NCI-H187 (cell line): ENCODE measurements around the gene C11orf42.
"Not testable (repeated sequence)": the region's sequence is repeated elsewhere in the genome, so short reads cannot be mapped to it uniquely, and the experiment has no call there.

ENCODE experiments used
- DNase-seq, 2 experiments: peaks; one replicate each; lab custom pipeline; 2025; lab: John Stamatoyannopoulos, UW

Gene C11orf42

GRCh38 chr11:6223854-6224253 is 18.5 kb downstream of the C11orf42 start:
- DNase-seq = no peak

DNA sequence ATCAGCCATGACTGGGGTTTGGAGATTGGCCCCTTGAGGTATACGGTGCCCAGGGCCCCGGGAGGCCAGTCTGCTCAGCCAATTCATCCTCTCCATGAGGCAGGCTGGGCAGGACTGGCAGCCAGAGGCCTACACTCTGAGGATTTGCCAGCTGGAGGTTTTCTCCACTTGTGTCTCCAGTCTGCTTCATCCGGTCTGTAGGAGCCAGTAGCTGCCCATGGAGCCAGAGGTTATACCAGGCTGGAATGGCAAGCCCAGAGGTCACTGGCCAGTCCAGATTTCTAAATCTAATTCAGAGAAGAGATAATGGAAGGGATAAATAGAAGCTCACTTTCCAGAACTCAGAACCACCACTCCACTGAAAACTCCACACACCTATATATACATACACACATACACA is 19.1 kb downstream of the C11orf42 start:
- DNase-seq = no peak

DNA sequence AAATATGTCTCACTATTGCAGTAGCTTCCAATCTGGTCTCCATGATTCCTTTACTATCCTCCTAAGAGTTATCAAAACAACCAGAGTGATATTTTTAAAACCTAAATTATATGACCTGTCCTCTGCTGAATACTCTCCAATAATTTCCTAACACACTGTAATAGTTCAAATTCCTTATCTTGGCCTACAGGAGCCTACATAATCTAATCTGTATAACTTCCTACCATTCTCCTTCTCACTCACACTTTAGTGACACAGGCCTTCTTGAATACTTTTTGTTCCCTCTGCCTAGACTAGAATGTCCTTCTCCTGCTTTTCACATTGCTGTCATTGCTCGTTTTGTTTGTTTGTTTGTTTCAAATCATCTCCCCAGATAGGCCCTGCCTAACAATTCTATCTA is 19.7 kb downstream of the C11orf42 start:
- no peak for DNase-seq

DNA sequence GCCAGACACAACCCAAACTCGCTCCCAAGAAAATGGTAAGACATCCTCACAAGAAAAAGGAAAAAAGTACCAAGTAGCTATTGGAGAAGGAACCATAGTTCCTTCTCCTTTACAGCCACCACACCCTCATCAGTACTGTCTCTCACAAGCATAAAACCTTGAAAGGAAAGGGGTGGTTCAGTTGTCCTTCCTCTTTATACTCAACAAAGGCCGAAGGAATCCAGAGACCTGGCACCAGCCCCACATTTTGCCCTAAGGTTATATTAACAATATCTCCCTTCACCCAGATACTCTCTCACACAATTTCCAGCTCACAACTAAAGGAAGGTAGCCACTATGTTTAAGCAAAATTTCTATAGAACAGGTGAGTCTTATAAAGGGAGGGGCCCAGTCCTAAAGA is 20.5 kb downstream of the C11orf42 start:
- no peak for DNase-seq

DNA sequence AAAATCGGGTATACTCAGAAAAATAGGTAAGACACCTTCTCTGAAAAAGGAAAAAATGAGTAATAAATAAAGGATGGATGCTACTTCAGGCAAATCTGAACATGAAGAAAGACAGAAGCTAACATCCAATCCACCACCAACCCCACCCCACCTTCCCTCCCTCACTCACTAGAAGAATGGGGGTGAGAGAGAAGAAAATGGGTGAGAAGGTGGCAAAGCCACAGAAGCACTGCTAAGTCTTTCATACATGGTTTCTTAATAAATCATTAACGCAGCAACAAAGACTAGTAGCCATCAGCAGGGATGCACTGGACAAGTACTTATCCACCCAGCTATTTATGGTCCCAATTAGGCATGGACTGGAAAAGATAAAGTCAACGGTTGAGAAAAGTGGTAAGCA is 23.2 kb downstream of the C11orf42 start:
- DNase-seq = no peak

- DNase-seq = no peak
Observed at GRCh38 chr11:6229911-6230310, 24.6 kb downstream of the C11orf42 start.

- no peak for DNase-seq
Observed at GRCh38 chr11:6232899-6233298, 27.5 kb downstream of the C11orf42 start.

- no peak for DNase-seq
Observed at GRCh38 chr11:6233984-6234386, 28.6 kb downstream of the C11orf42 start.

DNA sequence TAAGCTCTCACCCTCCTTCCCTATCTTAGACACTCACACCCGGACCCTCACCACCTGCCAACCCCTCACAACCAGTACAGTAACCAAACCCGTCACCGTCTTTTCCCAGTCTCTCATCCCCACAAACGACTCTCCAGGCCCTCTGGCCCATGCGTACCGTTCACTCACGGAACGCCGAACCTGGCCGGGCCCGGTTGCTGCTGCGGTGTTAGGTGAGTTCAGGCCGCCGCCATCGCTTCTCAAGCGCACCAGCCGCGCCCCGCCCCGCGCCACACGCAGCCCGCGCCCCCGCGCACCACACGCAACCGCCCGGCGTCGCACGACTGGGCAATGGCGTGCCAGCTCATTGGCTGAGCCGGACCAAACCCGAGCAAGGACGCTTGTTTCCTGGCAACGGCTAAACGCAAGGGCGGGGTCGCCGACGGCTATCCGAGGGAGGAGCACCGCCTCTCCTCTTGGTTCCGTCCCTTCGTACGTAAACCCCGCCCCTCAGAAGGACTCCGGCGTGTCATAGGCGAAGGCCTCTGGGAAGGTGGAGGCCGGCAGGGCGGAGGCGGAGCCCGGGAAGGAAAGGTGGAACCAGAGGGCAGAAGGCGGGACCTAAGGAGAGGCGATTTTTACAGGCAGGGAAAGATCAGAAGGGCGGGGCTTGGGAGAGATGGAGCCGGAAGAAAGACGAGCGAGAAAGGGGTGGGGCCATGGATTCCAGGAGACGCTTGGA is 29.2 kb downstream of the C11orf42 start, which contains the start of gene FHIP1B:
TSS of gene FHIP1B (minus strand) at position 250 of the 721 bp plus-strand sequence. CDS start 10,120 bp downstream, outside the sequence.
- DNase-seq = peak; percentile 98 to 100

GRCh38 chr11:6237266-6237665 is 31.9 kb downstream of the C11orf42 start:
- DNase-seq = no peak

DNA sequence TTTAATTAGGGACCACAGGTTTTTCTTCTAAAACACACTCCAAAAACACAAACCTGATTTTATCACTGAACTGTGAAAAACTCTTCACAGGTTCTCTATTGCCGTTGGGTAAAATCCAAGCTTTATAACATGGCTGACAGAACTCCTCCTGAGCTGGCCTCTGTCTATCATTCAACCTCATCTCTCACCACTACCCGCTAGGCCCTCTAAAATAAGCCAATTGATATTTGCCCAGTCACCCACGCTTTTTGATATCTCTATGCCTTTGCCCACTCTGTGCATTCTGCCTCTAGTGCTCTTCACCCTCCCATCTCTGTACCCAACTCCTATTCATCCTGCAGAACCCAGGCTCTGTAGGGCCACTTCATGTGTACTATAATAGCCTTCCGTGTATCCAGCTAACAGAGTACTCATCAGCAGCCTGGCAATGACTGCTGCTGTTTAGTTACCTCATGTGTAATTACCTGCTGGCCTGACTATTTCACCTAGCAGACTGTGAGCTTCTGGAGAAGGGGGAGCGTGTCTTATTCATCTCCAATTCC is 32.5 kb downstream of the C11orf42 start:
- no peak for DNase-seq

DNA sequence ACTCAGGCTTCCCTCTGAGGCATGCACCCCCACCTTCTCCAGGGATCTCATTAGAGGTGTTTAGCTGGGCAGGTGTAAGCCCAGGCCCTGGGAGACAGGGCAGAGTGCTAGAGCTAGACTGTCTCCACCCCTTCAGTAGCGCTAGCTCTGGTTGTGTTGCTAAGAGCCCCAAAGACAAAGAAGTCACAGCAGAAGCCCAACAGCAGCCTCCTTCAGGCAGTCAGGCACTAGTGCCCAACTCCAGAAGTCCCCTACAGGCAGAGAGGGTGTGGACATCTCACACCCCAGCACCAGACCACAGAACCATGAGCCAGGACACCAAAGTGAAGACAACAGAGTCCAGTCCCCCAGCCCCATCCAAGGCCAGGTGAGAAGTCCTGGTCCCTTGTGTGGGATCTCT is 33.5 kb downstream of the C11orf42 start, which contains the start of gene CNGA4:
TSS of gene CNGA4 (plus strand) at position 188 of the 400 bp plus-strand sequence. CDS start at position 306, 118 bp downstream.
- DNase-seq = no peak

- DNase-seq = no peak
Observed at GRCh38 chr11:6240139-6240538, 34.8 kb downstream of the C11orf42 start.

DNA sequence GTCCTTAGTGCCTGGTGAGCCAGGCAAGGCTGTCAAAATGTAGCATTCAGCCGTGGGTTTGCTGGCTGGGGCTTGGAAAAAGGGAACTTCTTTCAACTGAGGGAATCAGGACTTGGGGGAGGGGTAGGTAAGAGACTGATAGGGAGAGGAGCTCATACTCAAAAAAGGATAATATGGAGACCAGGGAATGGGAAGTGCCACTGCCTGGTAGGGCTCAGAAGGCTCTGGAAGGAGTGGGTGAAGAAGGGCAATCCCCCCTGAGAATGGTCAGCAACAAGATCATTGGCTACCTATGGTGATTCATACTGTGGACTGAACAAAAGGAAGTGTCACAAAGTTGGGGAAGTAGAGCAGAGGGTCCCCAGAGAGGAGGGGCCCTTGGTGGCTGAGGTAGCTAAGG is 35.4 kb downstream of the C11orf42 start:
- no peak for DNase-seq

- no peak for DNase-seq
Observed at GRCh38 chr11:6241316-6241715, 36.0 kb downstream of the C11orf42 start.

- DNase-seq = no peak
Observed at GRCh38 chr11:6245536-6245935, 40.2 kb downstream of the C11orf42 start.

DNA sequence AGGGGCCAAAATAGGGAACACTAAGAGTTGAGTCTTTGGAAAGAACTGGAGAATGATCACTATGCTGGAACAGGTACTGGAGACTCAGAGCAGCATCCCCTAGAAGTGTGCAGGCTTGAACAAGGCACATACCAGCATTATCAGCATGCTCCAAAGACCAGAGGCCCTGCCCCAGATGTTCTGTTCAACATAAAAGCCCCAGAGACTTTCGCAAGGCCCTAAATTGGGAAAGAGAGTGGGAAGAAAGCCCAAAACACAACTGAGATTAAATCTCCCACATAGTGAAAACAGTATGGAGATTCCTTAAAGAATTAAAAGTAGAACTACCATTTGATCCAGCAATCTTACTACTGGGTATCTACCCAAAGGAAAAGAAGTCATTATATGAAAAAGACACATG is 42.9 kb downstream of the C11orf42 start:
- no peak for DNase-seq

- DNase-seq = not testable (repeated sequence)
Observed at GRCh38 chr11:6248897-6249296, 43.5 kb downstream of the C11orf42 start.

- DNase-seq = no peak
Observed at GRCh38 chr11:6249770-6250555, 44.6 kb downstream of the C11orf42 start.

- peak; percentile 8 to 19 for DNase-seq
Observed at GRCh38 chr11:6251120-6251733, 45.9 kb downstream of the C11orf42 start.

DNA sequence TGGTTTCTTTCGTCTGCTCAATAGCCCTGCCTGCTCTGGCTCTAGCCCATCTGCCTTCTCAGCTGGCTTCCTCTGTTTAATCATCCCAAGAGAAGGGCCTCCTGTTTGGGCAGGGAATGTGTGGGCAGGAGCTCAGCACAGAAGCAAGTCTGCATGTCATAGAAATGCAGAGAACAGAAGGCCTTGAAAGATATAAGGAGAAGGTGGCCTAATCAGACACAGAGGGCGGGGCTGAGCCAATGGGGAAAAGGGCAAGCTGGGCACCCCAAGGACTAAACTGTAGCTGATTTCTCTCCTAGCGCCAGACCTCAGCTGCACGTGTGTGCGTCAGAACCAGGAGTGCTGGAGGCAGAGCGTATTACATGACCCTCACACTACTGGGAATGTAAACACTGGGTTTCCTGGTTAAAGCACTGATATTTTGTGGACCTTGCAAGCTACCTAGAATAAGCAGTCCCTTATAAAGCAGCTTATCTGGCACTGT is 46.7 kb downstream of the C11orf42 start:
- DNase-seq = no peak

- no peak for DNase-seq
Observed at GRCh38 chr11:6253197-6253596, 47.8 kb downstream of the C11orf42 start.
